ENCODE measurements around the gene CBX4. TPM values are rescaled to one million over a fixed set of nuclear protein-coding genes. Genes with fewer than 3 reads are reported as not detected.

The CBX4 gene
- total RNA-seq, 2 donors from 2014 or later, result 103 to 110 TPM

DNA sequence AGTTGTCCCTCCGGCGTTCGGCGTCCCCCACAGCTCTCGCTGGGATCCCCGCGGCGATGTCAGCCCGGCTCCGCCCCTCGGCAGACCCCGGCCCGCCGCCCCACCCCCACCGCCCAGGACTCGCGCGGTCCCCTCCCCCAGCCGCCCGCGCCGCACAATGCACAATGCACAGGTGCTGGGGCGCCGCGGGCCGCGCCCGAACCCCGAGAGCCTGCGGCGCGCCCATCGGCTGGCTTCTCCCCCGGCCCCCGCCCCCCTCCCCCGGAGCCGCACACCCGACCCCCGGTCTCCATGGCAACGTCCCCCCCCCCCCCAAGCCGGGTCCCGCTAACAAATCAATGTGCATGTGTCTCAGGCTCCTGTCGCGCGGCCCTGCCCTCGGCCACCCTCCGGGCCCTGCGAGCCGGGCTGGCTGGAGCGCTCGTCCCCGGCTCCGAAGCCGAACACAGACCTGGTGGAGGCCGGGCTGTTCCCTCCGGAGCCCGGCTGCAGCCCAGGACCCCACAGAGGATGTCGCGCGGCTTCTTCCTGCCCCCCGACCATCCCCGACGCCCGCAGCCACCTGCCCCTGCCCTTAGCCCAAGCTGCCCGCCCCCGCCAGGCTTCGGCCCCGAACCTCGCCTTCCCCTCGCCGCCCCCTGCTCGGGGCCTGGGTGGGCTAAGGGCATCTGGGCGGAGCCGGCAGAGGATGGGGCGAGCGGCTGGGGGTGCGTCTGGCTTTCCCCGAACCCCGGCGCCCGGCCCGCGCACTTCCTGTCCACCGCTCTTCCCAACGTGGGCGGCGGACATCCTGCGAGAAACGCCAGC, 41.5 kb downstream of the CBX4 start:
- ATAC-seq, result peak; percentile 29
- Mint-ChIP-seq H3K27ac (peak overlapping the region; percentile 71), H3K4me1 (peaks cover 27% of the 10 kb centered on the region), H3K27me3 (peaks cover 29% of the 10 kb centered on the region), H3K36me3 (ENCODE audit: low read depth) (peaks cover 8% of the 10 kb centered on the region), H3K4me3 (peak overlapping the region; percentile 87)
- peaks cover 2% of the 10 kb centered on the region for H3K9me3 ChIP-seq (ENCODE audit: control insufficient read depth, low read length, poor library complexity, severe bottlenecking)
- DNase-seq, result no peak

DNA sequence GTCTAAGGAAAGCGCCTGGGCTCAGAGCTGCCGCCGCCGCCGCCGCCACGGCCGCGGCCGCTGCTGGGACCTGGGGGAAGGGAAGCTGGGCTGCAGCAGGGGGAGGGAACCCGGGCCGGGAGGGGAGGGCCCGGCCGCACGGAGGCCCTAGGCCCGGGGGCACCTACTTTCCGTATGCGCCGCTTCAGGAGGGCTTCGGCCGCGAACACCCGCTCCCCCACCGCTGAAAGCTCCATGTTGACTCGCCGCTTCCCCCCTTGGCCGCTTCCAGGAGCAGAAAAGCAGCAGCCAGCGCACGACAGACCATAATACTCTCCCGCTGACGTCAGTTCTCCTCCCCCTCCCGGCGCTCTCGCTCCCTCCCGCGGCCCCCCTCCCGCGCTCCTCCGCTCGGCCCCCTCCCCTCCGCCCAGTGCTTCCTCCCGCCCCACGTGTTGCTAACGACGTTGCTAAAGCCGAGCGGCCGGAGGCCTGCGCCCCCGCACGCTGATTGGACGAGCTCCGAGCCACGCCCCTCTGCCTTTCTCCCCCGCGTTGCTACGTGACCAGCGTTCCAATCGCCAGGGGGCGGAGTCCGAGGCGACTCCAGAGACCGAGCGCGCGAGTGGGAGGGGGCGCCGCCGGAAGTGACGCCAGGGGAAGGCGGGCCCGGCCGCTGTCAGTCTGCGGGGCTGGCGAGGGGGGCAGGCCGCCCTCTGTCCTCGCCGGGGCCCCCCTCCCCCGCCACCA, 42.3 kb downstream of the CBX4 start, which contains the start of gene CBX8:
CBX8 (minus strand) TSS at position 315 of the 729 bp plus-strand sequence; CDS start at position 236, 79 bp downstream.
- peaks cover 27% of the 10 kb centered on the region for H3K4me1 Mint-ChIP-seq
- peaks cover 2% of the 10 kb centered on the region for H3K9me3 ChIP-seq (ENCODE audit: control insufficient read depth, low read length, poor library complexity, severe bottlenecking)
- ATAC-seq, result peak; percentile 90

DNA sequence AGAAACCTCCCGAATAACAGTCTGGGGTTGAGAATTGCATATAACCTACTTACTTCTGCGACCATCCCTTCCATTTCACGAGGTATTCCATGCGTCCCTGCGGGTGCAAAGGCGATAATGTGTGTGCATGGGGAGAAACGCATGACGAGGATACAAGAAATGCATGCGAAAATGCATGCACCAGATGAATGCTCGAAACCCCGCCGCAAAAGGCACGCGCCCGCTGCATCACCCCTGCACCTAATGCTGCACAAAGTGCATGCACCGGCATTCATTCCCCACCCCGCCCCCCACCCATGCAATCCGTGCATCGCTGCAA, 42.8 kb downstream of the CBX4 start:
- Mint-ChIP-seq H3K36me3 (ENCODE audit: low read depth) (peaks cover 8% of the 10 kb centered on the region), H3K27ac (no peak overlapping the region), H3K4me3 (peak overlapping the region; percentile 87), H3K27me3 (peaks cover 29% of the 10 kb centered on the region), H3K4me1 (peaks cover 27% of the 10 kb centered on the region)
- no peak for ATAC-seq
- DNase-seq, result no peak
- H3K9me3 ChIP-seq (ENCODE audit: control insufficient read depth, low read length, poor library complexity, severe bottlenecking), result peaks cover 2% of the 10 kb centered on the region

More for the DNA sequence above, 42.3 kb downstream of the CBX4 start, which contains the start of gene CBX8:
- H3K4me3 Mint-ChIP-seq, result peak within 1 kb of the TSS; percentile 87
- peak within 1 kb of the TSS; percentile 21 for H3K27ac Mint-ChIP-seq
- H3K27me3 Mint-ChIP-seq, result peaks cover 31% of the 10 kb centered on the region
- H3K36me3 Mint-ChIP-seq (ENCODE audit: low read depth), result peaks cover 8% of the 10 kb centered on the region
- peak; percentile 95 to 97 (median 95) for DNase-seq

DNA sequence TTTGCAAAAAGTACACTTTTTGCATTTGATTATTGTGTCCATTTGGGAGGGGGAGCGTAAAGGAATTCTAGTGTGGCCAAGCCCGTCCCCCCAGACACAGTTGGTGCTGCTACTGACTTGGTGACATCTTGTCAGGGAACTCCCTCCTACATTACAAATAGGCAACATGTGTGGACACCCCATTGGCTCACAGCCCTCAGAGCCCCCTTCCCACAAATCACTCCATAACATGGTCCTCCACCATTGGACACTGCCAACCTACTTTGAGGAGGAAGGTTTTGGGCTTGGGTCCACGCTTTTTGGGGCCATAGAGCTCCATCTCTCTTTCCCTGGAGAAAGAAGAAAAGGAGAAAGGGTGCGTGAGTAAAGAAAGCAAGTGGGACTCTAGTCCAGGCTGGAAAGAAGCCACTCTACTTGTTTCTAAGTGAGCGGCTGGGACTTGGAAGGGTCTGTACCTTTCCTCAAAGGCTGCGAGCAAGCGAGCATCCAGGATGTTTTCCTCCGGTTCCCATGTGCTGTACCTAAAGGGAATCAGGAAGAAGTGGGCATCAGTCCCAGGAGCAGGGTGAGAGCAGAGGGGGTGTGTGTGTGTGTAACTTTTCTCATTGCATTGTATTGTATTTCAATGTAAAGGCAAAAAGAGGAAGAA, 43.3 kb downstream of the CBX4 start:
- no peak overlapping the region for H3K27ac Mint-ChIP-seq
- peaks cover 27% of the 10 kb centered on the region for H3K4me1 Mint-ChIP-seq
- peaks cover 8% of the 10 kb centered on the region for H3K36me3 Mint-ChIP-seq (ENCODE audit: low read depth)
- H3K4me3 Mint-ChIP-seq, result peak overlapping the region; percentile 87
- DNase-seq (no peak), ATAC-seq (no peak)
- peaks cover 2% of the 10 kb centered on the region for H3K9me3 ChIP-seq (ENCODE audit: control insufficient read depth, low read length, poor library complexity, severe bottlenecking)
- peaks cover 29% of the 10 kb centered on the region for H3K27me3 Mint-ChIP-seq

- peaks cover 5% of the 10 kb centered on the region for H3K36me3 Mint-ChIP-seq (ENCODE audit: low read depth)
- no peak overlapping the region for H3K27ac Mint-ChIP-seq
- H3K4me3 Mint-ChIP-seq, result no peak overlapping the region
- peaks cover 21% of the 10 kb centered on the region for H3K27me3 Mint-ChIP-seq
- no peak for ATAC-seq
- peaks cover 2% of the 10 kb centered on the region for H3K9me3 ChIP-seq (ENCODE audit: control insufficient read depth, low read length, poor library complexity, severe bottlenecking)
- peaks cover 22% of the 10 kb centered on the region for H3K4me1 Mint-ChIP-seq
- DNase-seq, result no peak
Observed at GRCh38 chr17:79794659-79795511, 44.4 kb downstream of the CBX4 start.

GRCh38 chr17:79793924-79794304, 45.3 kb downstream of the CBX4 start:
- Mint-ChIP-seq H3K4me3 (no peak overlapping the region), H3K36me3 (ENCODE audit: low read depth) (no peaks in the 10 kb centered on the region), H3K27ac (peak overlapping the region; percentile 34), H3K4me1 (peaks cover 19% of the 10 kb centered on the region), H3K27me3 (peaks cover 18% of the 10 kb centered on the region)
- H3K9me3 ChIP-seq (ENCODE audit: control insufficient read depth, low read length, poor library complexity, severe bottlenecking), result peaks cover 2% of the 10 kb centered on the region
- no peak for DNase-seq
- ATAC-seq, result no peak

DNA sequence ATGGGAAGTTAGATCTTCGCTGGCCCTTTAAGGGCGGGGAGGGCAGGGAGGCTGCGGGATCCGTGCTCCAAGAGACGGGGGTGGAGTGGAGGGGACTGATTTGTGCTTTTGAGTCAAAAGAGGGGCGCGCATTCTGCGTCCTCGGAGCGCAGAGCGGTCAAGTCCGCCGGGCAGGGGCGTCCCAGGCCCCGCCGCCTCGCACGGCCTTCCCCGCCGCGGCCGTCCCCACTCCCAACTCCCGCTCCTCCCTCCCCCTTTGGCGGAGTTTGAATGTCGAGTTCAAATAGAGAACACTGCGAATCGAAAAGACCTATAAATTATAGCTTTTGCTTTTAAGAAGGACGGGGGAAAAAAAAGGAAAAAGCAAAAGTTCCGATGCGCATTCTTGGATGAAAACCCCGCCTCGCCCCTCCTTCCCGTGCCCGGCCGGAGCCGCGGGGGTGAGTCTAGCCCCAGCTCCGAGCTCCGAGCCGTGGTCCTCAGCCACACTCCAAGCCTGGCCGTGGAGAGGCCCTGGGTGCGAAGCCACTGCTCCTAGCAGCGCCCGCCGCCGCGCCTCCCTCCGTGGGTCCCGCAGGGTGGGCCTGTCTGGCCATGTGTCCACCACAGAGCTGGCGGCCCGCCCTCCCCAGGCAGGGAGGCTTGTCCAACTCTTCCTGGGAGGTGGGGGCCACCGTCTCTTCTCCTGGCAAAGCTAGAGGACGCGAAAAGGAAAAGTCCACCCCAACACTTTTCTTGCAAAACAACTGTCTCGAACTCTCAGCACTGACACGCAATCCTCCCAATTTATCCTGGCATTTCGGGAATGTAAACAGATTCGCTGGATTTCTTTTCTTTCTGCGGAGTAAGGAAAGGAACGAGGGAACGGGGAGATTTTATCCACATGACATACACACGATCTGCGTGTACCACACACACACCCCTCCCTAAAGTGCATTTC, 46.0 kb downstream of the CBX4 start:
- Mint-ChIP-seq H3K4me3 (no peak overlapping the region), H3K27me3 (peaks cover 19% of the 10 kb centered on the region), H3K4me1 (peaks cover 13% of the 10 kb centered on the region), H3K27ac (peak overlapping the region; percentile 34), H3K36me3 (ENCODE audit: low read depth) (no peaks in the 10 kb centered on the region)
- DNase-seq, result no peak
- no peak for ATAC-seq
- H3K9me3 ChIP-seq (ENCODE audit: control insufficient read depth, low read length, poor library complexity, severe bottlenecking), result no peaks in the 10 kb centered on the region

DNA sequence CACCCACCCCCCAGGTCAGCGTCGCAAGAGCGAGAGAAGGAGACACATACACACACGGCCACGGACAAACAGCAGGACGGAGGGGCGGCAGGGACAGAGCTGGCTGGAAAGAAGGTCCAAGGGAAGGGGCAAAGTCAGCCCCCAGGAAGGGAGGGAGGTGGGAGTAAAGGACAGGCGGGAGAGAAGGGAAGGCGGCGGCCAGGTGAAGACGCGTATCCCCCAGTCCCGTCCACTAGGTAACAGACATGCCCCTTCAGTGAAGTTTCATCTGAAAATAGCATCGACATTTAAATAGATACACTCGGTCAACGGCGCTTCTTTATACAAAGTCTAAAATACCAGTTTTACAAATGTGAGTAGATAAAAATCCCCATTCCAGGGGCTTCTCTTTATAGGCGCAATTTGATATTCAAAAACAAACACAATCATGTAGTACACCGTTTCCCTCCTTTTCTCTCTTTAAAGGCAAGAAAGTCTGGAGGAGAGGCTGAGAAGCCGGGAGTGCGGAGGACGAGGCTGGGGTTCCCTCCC, 46.8 kb downstream of the CBX4 start:
- DNase-seq, result no peak
- H3K9me3 ChIP-seq (ENCODE audit: control insufficient read depth, low read length, poor library complexity, severe bottlenecking), result no peaks in the 10 kb centered on the region
- Mint-ChIP-seq H3K4me3 (peak overlapping the region; percentile 49), H3K27me3 (peaks cover 28% of the 10 kb centered on the region), H3K27ac (no peak overlapping the region), H3K36me3 (ENCODE audit: low read depth) (no peaks in the 10 kb centered on the region), H3K4me1 (peaks cover 13% of the 10 kb centered on the region)
- ATAC-seq, result no peak

DNA sequence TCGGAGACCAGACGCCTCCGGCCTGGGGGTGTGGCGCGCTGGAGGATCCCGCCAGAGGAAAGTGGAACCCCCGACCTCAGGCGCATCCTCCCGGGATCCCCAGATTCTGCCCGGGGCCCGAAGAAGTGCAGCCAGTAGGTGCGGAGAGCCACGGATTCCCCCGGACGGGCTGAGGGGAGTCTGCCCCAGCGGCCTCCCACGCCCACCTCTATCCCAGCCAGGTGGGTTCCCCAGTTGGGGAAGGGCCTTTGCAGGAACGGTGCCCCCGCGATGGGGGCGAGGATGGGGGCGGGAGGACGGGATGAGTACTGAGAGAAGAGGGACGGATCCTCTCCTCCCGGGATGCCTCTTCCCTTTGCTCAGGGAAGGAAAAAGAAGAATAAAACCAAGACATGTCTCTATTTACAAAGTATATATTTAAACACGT, 47.5 kb downstream of the CBX4 start:
- H3K9me3 ChIP-seq (ENCODE audit: control insufficient read depth, low read length, poor library complexity, severe bottlenecking), result no peaks in the 10 kb centered on the region
- Mint-ChIP-seq H3K36me3 (ENCODE audit: low read depth) (no peaks in the 10 kb centered on the region), H3K4me1 (peaks cover 9% of the 10 kb centered on the region), H3K27me3 (peaks cover 34% of the 10 kb centered on the region), H3K4me3 (no peak overlapping the region), H3K27ac (no peak overlapping the region)
- ATAC-seq (no peak), DNase-seq (no peak)

GRCh38 chr17:79790805-79791734, 48.2 kb downstream of the CBX4 start:
- Mint-ChIP-seq H3K4me3 (peak overlapping the region; percentile 64), H3K27me3 (peaks cover 41% of the 10 kb centered on the region), H3K4me1 (peaks cover 4% of the 10 kb centered on the region), H3K27ac (no peak overlapping the region), H3K36me3 (ENCODE audit: low read depth) (no peaks in the 10 kb centered on the region)
- DNase-seq (no peak), ATAC-seq (peak; percentile 25)
- no peaks in the 10 kb centered on the region for H3K9me3 ChIP-seq (ENCODE audit: control insufficient read depth, low read length, poor library complexity, severe bottlenecking)
